Prostate gland (tissue), 2 donors: Measurements from ENCODE around the gene AGPAT1. TPM values are rescaled to one million over a fixed set of nuclear protein-coding genes. Genes with fewer than 3 reads are reported as not detected.

Experiments used
- DNase-seq: peaks from one replicate; pipeline ENCODE4 v3.0.0-alpha.2; 2019; ENCODE audit warnings: low spot score
- H3K27ac ChIP-seq, 2 donors: fragments of 200-600 bp; sonication (generic); 2 replicates each; pipeline ENCODE4 v1.5.1; 2017 to 2019
- H3K27me3 ChIP-seq: fragments of 200-600 bp; sonication (generic); replicated peaks from 2 replicates; pipeline ENCODE4 v1.5.1; 2019; ENCODE audit not compliant: insufficient read depth
- H3K36me3 ChIP-seq, 2 donors: fragments of 200-600 bp; sonication (generic); 1 replicate in 1 of 2; 2 replicates in 1 of 2; pipeline versions ENCODE4 v1.5.1 to v1.8.1; 2017 to 2019
- H3K4me1 ChIP-seq: fragments of 200-600 bp; sonication (generic); replicated peaks from 2 replicates; pipeline ENCODE4 v1.5.1; 2019
- H3K4me3 ChIP-seq, 2 donors: fragments of 200-600 bp; sonication (generic); 2 replicates each; pipeline ENCODE4 v1.5.1; 2017 to 2019
- H3K9me3 ChIP-seq: fragments of 200-600 bp; sonication (generic); 2 replicates; pipeline ENCODE4 v1.5.1; 2017
- CTCF ChIP-seq, 4 experiments: fragments of 200-600 bp in 2 of 4; fragments of 450-650 bp in 2 of 4; sonication (generic) in 2 of 4; IDR thresholded peaks; 1 replicate in 3 of 4; 2 replicates in 1 of 4; pipeline ENCODE4 v1.5.1; 2016 to 2019; ENCODE audit warnings: antibody characterized with exemption in 4 of 4, mild to moderate bottlenecking in 2 of 4, moderate library complexity in 2 of 4
- POLR2A ChIP-seq: fragments of 450-650 bp; IDR thresholded peaks from one replicate; pipeline ENCODE4 v1.6.1; 2016; ENCODE audit warnings: antibody characterized with exemption, mild to moderate bottlenecking
- POLR2AphosphoS5 ChIP-seq: sonication (generic); formaldehyde crosslinking; IDR thresholded peaks from one replicate; pipeline ENCODE4 v1.6.1; 2017; ENCODE audit warnings: antibody characterized with exemption
- WGBS: methylation state at CpG from one replicate; pipeline ENCODE4 v1.1.5; 2018; 5-methylcytosine and 5-hydroxymethylcytosine counted together
- intact Hi-C: fragments of 100-400 bp; cut with DNase I; formaldehyde crosslinking; loops from one replicate; pipeline ENCODE4 v1.14.2; 2022
- total RNA-seq, 2 donors: library from RNA; depleted of rRNA; stranded (reverse); fragments of >200 nt; gene quantifications; one replicate each; pipeline ENCODE4 v1.1.0, GENCODE V29; 2016

AGPAT1 gene
- total RNA-seq, 2 donors from 2014 or later = 52.6 to 113 TPM

- H3K4me3 ChIP-seq = no peak overlapping the region
- H3K9me3 ChIP-seq = no peaks in the 10 kb centered on the region
- no peak for TF ChIP-seq POLR2AphosphoS5
- TF ChIP-seq POLR2A = no peak
- TF ChIP-seq CTCF (IDR thresholded peaks at IDR 0.05) = no peak
- 76% methylated on average over 4 of the region's 4 CpGs for WGBS
- no peaks in the 10 kb centered on the region for H3K27me3 ChIP-seq
- no peaks in the 10 kb centered on the region for H3K36me3 ChIP-seq
- intact Hi-C loops = no loop called here
- H3K27ac ChIP-seq = no peak overlapping the region
- no peaks in the 10 kb centered on the region for H3K4me1 ChIP-seq
- DNase-seq = no peak
These were observed 44.1 kb upstream of the AGPAT1 start for GRCh38 chr6:32220021-32220420.

GRCh38 chr6:32218167-32218566, 42.3 kb upstream of the AGPAT1 start:
- intact Hi-C loops = no loop called here
- Histone ChIP-seq H3K4me1 (no peaks in the 10 kb centered on the region), H3K36me3 (no peaks in the 10 kb centered on the region), H3K27me3 (no peaks in the 10 kb centered on the region), H3K4me3 (no peak overlapping the region), H3K27ac (no peak overlapping the region), H3K9me3 (no peaks in the 10 kb centered on the region)
- DNase-seq = no peak
- 87% methylated on average over 7 of the region's 7 CpGs for WGBS
- TF ChIP-seq CTCF (IDR thresholded peaks at IDR 0.05) (no peak), POLR2A (no peak), POLR2AphosphoS5 (no peak)

- no peak for DNase-seq
- 93% methylated on average over 11 of the region's 11 CpGs for WGBS
- intact Hi-C loops = no loop called here
These were observed 41.1 kb upstream of the AGPAT1 start for GRCh38 chr6:32216998-32217397.

GRCh38 chr6:32216285-32216684, 40.4 kb upstream of the AGPAT1 start:
- intact Hi-C loops = no loop called here
- DNase-seq = no peak
- no peak for TF ChIP-seq POLR2AphosphoS5
- TF ChIP-seq POLR2A = no peak
- TF ChIP-seq CTCF (IDR thresholded peaks at IDR 0.05) = no peak
- Histone ChIP-seq H3K27ac (no peak overlapping the region), H3K4me1 (no peaks in the 10 kb centered on the region), H3K4me3 (no peak overlapping the region), H3K27me3 (no peaks in the 10 kb centered on the region), H3K36me3 (no peaks in the 10 kb centered on the region), H3K9me3 (no peaks in the 10 kb centered on the region)
- 85% methylated on average over 10 of the region's 10 CpGs for WGBS

More at GRCh38 chr6:32216998-32217397, 41.1 kb upstream of the AGPAT1 start:
- Histone ChIP-seq H3K36me3 (no peaks in the 10 kb centered on the region), H3K27ac (no peak overlapping the region), H3K27me3 (no peaks in the 10 kb centered on the region), H3K4me3 (no peak overlapping the region), H3K4me1 (no peaks in the 10 kb centered on the region), H3K9me3 (no peaks in the 10 kb centered on the region)
- TF ChIP-seq POLR2AphosphoS5 = no peak
- no peak for TF ChIP-seq POLR2A
- TF ChIP-seq CTCF (IDR thresholded peaks at IDR 0.05) = no peak

- Histone ChIP-seq H3K9me3 (no peaks in the 10 kb centered on the region), H3K27ac (no peak overlapping the region), H3K27me3 (no peaks in the 10 kb centered on the region), H3K4me3 (no peak overlapping the region), H3K36me3 (no peaks in the 10 kb centered on the region), H3K4me1 (no peaks in the 10 kb centered on the region)
- 98% methylated on average over 4 of the region's 4 CpGs for WGBS
- no peak for TF ChIP-seq POLR2A
- TF ChIP-seq CTCF (IDR thresholded peaks at IDR 0.05) = no peak
- no peak for TF ChIP-seq POLR2AphosphoS5
- intact Hi-C loops = no loop called here
- DNase-seq = no peak
These were observed 39.7 kb upstream of the AGPAT1 start for GRCh38 chr6:32215617-32216016.
